ENCODE measurements around the gene ACTA1.

Gene ACTA1

DNA sequence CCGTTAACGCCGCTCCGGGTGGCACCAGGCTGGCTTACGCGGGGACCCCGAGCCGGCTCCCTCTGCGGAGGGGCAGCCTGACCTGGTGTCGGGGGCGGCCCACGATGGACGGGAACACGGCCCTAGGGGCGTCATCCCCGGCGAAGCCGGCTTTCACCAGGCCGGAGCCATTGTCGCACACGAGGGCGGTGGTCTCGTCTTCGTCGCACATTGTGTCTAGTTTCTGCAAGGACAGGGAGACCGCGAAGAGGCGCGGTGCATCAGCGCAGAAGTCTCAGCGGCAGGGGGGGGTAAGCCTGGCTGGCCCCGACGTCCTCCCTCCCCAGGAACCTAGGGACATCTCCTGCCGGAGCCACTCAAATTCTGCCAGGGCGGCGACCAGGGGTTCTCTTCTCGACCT is 989 bp downstream of the ACTA1 start:
- H3K4me3 ChIP-seq (ENCODE audit: low read depth, low read length): no peak overlapping the region
- no peak for DNase-seq (ENCODE audit: low read depth)
- no peak for TF ChIP-seq MYC (IDR thresholded peaks at IDR 0.05; ENCODE audit: low read depth, low read length)
- TF ChIP-seq POLR2A (IDR thresholded peaks at IDR 0.05; ENCODE audit: extremely low read depth, insufficient read length): no peak
- TF ChIP-seq, protein P1, sequence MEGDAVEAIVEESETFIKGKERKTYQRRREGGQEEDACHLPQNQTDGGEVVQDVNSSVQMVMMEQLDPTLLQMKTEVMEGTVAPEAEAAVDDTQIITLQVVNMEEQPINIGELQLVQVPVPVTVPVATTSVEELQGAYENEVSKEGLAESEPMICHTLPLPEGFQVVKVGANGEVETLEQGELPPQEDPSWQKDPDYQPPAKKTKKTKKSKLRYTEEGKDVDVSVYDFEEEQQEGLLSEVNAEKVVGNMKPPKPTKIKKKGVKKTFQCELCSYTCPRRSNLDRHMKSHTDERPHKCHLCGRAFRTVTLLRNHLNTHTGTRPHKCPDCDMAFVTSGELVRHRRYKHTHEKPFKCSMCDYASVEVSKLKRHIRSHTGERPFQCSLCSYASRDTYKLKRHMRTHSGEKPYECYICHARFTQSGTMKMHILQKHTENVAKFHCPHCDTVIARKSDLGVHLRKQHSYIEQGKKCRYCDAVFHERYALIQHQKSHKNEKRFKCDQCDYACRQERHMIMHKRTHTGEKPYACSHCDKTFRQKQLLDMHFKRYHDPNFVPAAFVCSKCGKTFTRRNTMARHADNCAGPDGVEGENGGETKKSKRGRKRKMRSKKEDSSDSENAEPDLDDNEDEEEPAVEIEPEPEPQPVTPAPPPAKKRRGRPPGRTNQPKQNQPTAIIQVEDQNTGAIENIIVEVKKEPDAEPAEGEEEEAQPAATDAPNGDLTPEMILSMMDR (IDR thresholded peaks at IDR 0.05; ENCODE audit: low read depth, low read length): no peak
- TF ChIP-seq, protein P2, sequence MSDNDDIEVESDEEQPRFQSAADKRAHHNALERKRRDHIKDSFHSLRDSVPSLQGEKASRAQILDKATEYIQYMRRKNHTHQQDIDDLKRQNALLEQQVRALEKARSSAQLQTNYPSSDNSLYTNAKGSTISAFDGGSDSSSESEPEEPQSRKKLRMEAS (IDR thresholded peaks at IDR 0.05; ENCODE audit: low read depth, low read length): no peak

DNA sequence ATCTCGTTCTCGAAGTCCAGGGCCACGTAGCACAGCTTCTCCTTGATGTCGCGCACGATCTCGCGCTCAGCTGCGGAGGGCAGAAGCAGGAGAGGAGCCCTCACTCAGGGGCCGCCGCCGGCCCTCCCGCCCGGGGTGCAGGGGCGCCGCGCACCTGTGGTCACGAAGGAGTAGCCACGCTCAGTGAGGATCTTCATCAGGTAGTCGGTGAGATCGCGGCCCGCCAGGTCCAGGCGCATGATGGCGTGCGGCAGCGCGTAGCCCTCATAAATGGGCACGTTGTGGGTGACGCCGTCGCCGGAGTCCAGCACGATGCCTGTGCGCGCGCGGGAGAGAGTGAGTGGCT is 1.8 kb downstream of the ACTA1 start:
- DNase-seq (ENCODE audit: low read depth): no peak
- TF ChIP-seq POLR2A (IDR thresholded peaks at IDR 0.05; ENCODE audit: extremely low read depth, insufficient read length): no peak
- TF ChIP-seq, protein P2 (IDR thresholded peaks at IDR 0.05; ENCODE audit: low read depth, low read length): no peak
- H3K4me3 ChIP-seq (ENCODE audit: low read depth, low read length): no peak overlapping the region

DNA sequence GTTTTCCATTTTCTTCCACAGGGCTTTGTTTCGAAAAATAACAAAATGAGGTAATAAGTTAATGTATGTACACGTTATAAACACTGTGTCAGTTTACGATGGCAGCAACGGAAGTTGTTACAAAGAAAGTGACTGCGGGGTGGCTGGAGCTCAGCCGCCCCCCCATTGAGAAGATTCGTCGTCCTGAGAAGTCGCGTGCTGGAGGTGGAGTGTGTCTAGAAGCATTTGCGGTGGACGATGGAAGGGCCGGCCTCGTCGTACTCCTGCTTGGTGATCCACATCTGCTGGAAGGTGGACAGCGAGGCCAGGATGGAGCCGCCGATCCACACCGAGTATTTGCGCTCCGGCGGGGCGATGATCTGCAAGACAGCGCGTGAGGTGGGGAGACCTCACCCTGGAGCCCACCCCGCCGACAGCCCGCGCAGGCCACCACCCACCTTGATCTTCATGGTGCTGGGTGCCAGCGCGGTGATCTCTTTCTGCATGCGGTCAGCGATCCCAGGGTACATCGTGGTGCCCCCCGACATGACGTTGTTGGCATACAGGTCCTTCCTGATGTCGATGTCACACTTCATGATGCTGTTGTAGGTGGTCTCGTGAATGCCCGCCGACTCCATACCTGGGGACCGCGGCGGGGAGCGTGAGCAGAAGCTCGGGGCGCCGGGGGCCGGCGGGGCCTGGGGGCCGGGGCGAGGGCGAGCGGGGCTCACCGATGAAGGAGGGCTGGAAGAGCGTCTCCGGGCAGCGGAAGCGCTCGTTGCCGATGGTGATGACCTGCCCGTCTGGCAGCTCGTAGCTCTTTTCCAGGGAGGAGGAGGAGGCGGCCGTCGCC is 2.4 kb downstream of the ACTA1 start:
- TF ChIP-seq POLR2A (IDR thresholded peaks at IDR 0.05; ENCODE audit: extremely low read depth, insufficient read length): no peak
- TF ChIP-seq, protein P1 (IDR thresholded peaks at IDR 0.05; ENCODE audit: low read depth, low read length): no peak
- no peak overlapping the region for H3K4me3 ChIP-seq (ENCODE audit: low read depth, low read length)
- DNase-seq (ENCODE audit: low read depth): peak; percentile 17

DNA sequence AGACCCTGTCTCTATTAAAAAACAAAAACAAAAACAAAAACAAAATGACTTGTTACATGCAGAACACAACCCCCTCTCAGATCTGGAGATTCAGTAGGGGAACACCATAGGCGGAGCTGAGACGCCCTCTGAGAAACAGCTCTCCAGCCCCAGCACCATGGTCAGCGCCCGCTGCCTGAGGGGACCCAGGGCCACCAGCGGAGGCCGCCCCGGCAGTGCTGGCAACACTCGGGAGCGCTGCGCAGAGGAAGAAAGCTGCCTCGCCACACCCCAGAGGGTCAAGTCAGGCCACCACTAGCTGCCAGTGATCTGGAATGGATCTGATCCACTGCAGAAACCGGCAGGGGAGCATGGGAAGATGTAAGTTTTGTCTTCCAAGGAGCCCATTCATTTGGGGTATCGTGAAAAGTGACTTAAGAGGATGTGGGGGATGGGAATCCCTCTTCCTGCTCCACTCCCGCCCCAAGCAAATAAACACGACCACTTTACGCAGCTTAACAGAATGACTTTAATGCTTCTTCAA is 3.1 kb downstream of the ACTA1 start:
- TF ChIP-seq MYC (IDR thresholded peaks at IDR 0.05; ENCODE audit: low read depth, low read length) (no peak), POLR2A (IDR thresholded peaks at IDR 0.05; ENCODE audit: extremely low read depth, insufficient read length) (no peak)
- TF ChIP-seq, protein P1 (IDR thresholded peaks at IDR 0.05; ENCODE audit: low read depth, low read length): no peak
- TF ChIP-seq, protein P2 (IDR thresholded peaks at IDR 0.05; ENCODE audit: low read depth, low read length): no peak
- peak; percentile 74 for DNase-seq (ENCODE audit: low read depth)
- no peak overlapping the region for H3K4me3 ChIP-seq (ENCODE audit: low read depth, low read length)

DNA sequence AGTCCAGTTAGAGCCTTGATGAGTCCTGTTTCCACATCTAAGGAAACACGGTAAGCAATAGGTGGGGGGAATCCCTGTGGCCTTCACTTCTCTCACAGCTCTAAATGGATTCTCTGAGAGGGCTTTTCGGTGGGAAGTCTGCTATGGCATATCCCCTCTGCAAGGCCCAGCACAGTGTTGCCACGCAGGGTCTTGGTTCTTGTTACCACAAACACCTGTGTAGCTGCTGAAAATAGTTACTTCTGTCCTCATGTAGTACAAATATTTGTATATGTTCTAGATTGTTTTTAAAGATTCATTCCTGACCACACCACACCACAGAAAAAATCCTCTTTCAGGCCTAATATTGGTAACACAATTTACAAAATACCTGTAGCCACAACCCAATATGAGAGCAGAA is 5.6 kb downstream of the ACTA1 start:
- H3K4me3 ChIP-seq (ENCODE audit: low read depth, low read length): no peak overlapping the region
- no peak for DNase-seq (ENCODE audit: low read depth)
- TF ChIP-seq, protein P1 (IDR thresholded peaks at IDR 0.05; ENCODE audit: low read depth, low read length): no peak
- no peak for TF ChIP-seq MYC (IDR thresholded peaks at IDR 0.05; ENCODE audit: low read depth, low read length)
- TF ChIP-seq, protein P2 (IDR thresholded peaks at IDR 0.05; ENCODE audit: low read depth, low read length): no peak
- TF ChIP-seq POLR2A (IDR thresholded peaks at IDR 0.05; ENCODE audit: extremely low read depth, insufficient read length): no peak

DNA sequence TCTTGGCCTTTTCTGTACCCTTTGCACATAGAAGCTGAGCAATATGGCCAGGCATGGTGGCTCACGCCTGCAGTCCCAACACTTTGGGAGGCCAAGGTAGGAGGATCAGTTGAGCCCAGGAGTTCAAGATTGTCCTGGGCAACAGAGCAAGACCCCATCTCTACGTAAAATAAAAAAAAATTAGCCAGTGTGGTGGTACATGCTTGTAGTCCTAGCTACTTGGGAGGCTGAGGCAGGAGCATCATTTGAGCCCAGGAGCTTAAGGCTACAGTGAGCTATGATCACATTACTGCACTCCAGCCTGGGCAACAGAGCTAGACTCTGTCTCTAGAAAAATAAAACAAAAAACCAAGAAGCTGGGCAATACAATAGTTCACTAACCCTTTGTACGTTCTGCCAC is 6.3 kb downstream of the ACTA1 start:
- DNase-seq (ENCODE audit: low read depth): no peak
- TF ChIP-seq, protein P2 (IDR thresholded peaks at IDR 0.05; ENCODE audit: low read depth, low read length): no peak
- TF ChIP-seq, protein P1 (IDR thresholded peaks at IDR 0.05; ENCODE audit: low read depth, low read length): no peak
- no peak for TF ChIP-seq POLR2A (IDR thresholded peaks at IDR 0.05; ENCODE audit: extremely low read depth, insufficient read length)
- TF ChIP-seq MYC (IDR thresholded peaks at IDR 0.05; ENCODE audit: low read depth, low read length): no peak
- H3K4me3 ChIP-seq (ENCODE audit: low read depth, low read length): no peak overlapping the region
